PC-3 (cell line): ENCODE measurements around the gene SLC16A7. TPM values are rescaled to one million over a fixed set of nuclear protein-coding genes. Genes with fewer than 3 reads are reported as not detected.

Source experiments
- ATAC-seq: fragments of 200-7000 bp; cut with Tn5 transposase; 2 replicates; pipeline ENCODE4 v1.9.1; 2020; ENCODE audit warnings: mild to moderate bottlenecking, moderate library complexity
- BruUV-seq: library from RNA; stranded (reverse); fragments of 400-500 nt; replicated peaks from 2 replicates; lab custom pipeline; 2021; lab: Mats Ljungman, UMichigan
- CTCF ChIA-PET: fragments of 300-600 bp; sonication (Branson Sonifier 250); formaldehyde crosslinking; loops from one replicate; lab custom pipeline; 2022; ENCODE audit warnings: antibody characterized with exemption; lab: Charles Lee
- POLR2A ChIA-PET: fragments of 300-600 bp; sonication (Branson Sonifier 250); formaldehyde crosslinking; loops from one replicate; lab custom pipeline; 2022; ENCODE audit warnings: antibody characterized with exemption; ENCODE audit not compliant: unreplicated experiment; lab: Charles Lee
- DNase-seq: peaks from one replicate; pipeline ENCODE4 v3.0.0-alpha.2; 2015
- H2AFZ ChIP-seq: fragments of 300-600 bp; sonication (generic); 2 replicates; pipeline ENCODE4 v1.6.0; 2016; ENCODE audit warnings: antibody characterized with exemption, low read length
- H3F3A ChIP-seq: fragments of 300-600 bp; sonication (generic); one replicate; pipeline ENCODE4 v1.6.0; 2017; ENCODE audit warnings: antibody characterized with exemption, low read length, control low read depth, mild to moderate bottlenecking; ENCODE audit not compliant: unreplicated experiment
- H3K27ac ChIP-seq: fragments of 300-600 bp; sonication (generic); 2 replicates; pipeline ENCODE4 v1.5.1; 2016; ENCODE audit warnings: mild to moderate bottlenecking, low read length
- H3K27me3 ChIP-seq: fragments of 300-600 bp; sonication (generic); 2 replicates; pipeline ENCODE4 v1.6.1; 2016; ENCODE audit warnings: low read length, mixed read lengths
- H3K36me3 ChIP-seq: fragments of 300-600 bp; sonication (generic); 2 replicates; pipeline ENCODE4 v1.6.1; 2016; ENCODE audit warnings: low read depth, mixed run types, low read length, mixed read lengths
- H3K4me1 ChIP-seq: fragments of 300-600 bp; sonication (generic); 2 replicates; pipeline ENCODE4 v1.5.1; 2016; ENCODE audit warnings: low read length; ENCODE audit not compliant: insufficient read depth
- H3K4me2 ChIP-seq: fragments of 300-600 bp; sonication (generic); 2 replicates; pipeline ENCODE4 v1.6.0; 2016; ENCODE audit warnings: low read length
- H3K4me3 ChIP-seq: fragments of 300-600 bp; sonication (generic); 2 replicates; pipeline ENCODE4 v1.5.1; 2016; ENCODE audit warnings: mild to moderate bottlenecking, low read length, mixed read lengths
- H3K79me2 ChIP-seq: fragments of 300-600 bp; sonication (generic); 2 replicates; pipeline ENCODE4 v1.6.1; 2017; ENCODE audit warnings: low read length, mixed read lengths
- H3K9ac ChIP-seq: fragments of 300-600 bp; sonication (generic); 2 replicates; pipeline ENCODE4 v1.6.0; 2016; ENCODE audit warnings: mild to moderate bottlenecking, low read length
- H3K9me2 ChIP-seq: fragments of 300-600 bp; sonication (generic); replicated peaks from 2 replicates; pipeline ENCODE4 v1.6.1; 2016; ENCODE audit warnings: mixed run types, low read length, mixed read lengths
- H3K9me3 ChIP-seq: fragments of 300-600 bp; sonication (generic); 2 replicates; pipeline ENCODE4 v1.6.1; 2016; ENCODE audit warnings: low read length, mixed read lengths
- H4K20me1 ChIP-seq: fragments of 300-600 bp; sonication (generic); 2 replicates; pipeline ENCODE4 v1.6.1; 2016; ENCODE audit warnings: low read length, mixed read lengths
- CTCF ChIP-seq: fragments of 300-600 bp; sonication (generic); conservative IDR thresholded peaks from 2 replicates; pipeline ENCODE4 v1.5.1; 2017; ENCODE audit warnings: antibody characterized with exemption, low read depth, mild to moderate bottlenecking, low read length
- EZH2 ChIP-seq: fragments of 300-600 bp; sonication (generic); IDR thresholded peaks from one replicate; pipeline ENCODE4 v1.6.1; 2017; ENCODE audit warnings: antibody characterized with exemption, mild to moderate bottlenecking, low read length; ENCODE audit not compliant: unreplicated experiment
- EZH2phosphoT487 ChIP-seq: fragments of 300-600 bp; sonication (generic); IDR thresholded peaks from 2 replicates; pipeline ENCODE4 v1.6.1; 2018; ENCODE audit warnings: mild to moderate bottlenecking, antibody characterized with exemption, low read length, borderline replicate concordance
- intact Hi-C: fragments of 100-400 bp; cut with micrococcal nuclease; formaldehyde crosslinking; loops from 2 replicates; pipeline ENCODE4 v1.9.0; 2023
- total RNA-seq: library from RNA; depleted of rRNA; stranded (reverse); fragments of >200 nt; gene quantifications from 2 replicates; pipeline ENCODE4 v1.2.3, GENCODE V29; 2014

Gene SLC16A7
- total RNA-seq, 1 experiment from 2014 or later: 11.4 TPM

DNA sequence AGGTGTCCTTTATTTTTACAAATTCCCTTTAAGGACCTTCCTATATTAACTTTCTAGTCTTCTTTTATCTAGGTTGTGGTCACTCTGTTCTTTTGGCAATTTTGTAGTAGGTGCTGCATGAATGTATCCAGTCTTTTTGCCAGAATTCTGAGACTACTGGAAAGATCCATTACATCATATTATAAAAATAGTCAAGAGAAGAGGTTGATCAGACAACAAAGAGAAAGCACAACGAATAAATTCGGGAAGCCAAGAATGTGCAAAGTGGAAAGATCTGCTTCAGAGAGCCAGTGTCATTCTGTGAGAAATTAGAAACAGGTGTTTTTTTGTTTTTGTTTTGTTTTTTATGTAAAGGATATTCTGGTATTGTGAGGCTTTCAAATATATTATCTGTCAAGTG is 15.8 kb upstream of the SLC16A7 start:
- no peaks in the 10 kb centered on the region for H3K9me2 ChIP-seq
- no peaks in the 10 kb centered on the region for H3K4me1 ChIP-seq
- H3K79me2 ChIP-seq: no peaks in the 10 kb centered on the region
- no peak overlapping the region for H2AFZ ChIP-seq
- CTCF ChIA-PET: no interaction called here
- POLR2A ChIA-PET: no interaction called here
- no peaks in the 10 kb centered on the region for H3F3A ChIP-seq
- H3K27me3 ChIP-seq: 0 out of 2 replicates have a peak, but pooled peaks cover 3% of the 10 kb centered on the region
- no TSS peak for BruUV-seq
- no peak overlapping the region for H3K27ac ChIP-seq
- ATAC-seq (no peak), DNase-seq (no peak)
- no peak for TF ChIP-seq EZH2phosphoT487
- no peaks in the 10 kb centered on the region for H4K20me1 ChIP-seq
- H3K4me2 ChIP-seq: no peak overlapping the region
- no peaks in the 10 kb centered on the region for H3K36me3 ChIP-seq
- intact Hi-C loops: no loop called here
- H3K9ac ChIP-seq: no peak overlapping the region
- H3K9me3 ChIP-seq: no peaks in the 10 kb centered on the region
- H3K4me3 ChIP-seq: no peak overlapping the region

DNA sequence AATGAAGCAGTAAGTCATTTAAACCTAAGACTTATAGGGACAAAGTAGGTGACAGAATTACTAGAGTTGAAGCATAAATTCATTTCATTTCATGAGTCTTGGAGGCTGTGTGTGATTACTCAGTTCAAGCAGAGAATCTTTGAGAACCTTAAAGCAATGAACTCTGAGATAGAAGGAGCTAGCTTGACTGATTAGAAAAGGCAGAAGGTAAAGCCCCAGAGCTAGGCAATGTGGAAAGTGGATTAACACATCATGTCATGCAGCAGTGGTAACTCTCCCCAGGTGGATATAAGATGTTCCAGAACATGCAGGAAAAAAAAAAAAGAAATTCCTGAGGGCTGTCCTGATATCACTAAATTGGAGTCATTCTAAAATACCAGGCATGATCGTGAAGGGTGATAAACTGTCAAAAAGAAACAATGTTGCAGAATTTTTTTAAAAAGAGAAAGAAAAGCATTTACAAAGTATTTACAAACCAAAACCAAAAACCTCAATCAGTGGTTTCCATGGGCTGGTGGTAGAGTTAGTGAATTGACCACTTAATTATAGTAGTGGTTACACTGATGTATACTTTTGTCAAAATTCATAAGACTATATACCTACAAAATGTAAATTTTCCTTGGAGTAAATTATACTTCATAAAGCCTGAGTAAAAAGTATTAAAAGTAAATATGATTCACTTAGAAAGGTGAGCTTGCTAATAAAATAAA is 12.7 kb upstream of the SLC16A7 start:
- Histone ChIP-seq H3K9me2 (no peaks in the 10 kb centered on the region), H3F3A (no peaks in the 10 kb centered on the region), H3K4me3 (no peak overlapping the region), H3K79me2 (no peaks in the 10 kb centered on the region), H3K4me1 (no peaks in the 10 kb centered on the region), H3K27me3 (0 out of 2 replicates have a peak, but pooled peaks cover 3% of the 10 kb centered on the region), H3K9me3 (no peaks in the 10 kb centered on the region), H3K36me3 (no peaks in the 10 kb centered on the region), H3K4me2 (no peak overlapping the region), H4K20me1 (no peaks in the 10 kb centered on the region), H3K27ac (no peak overlapping the region), H3K9ac (no peak overlapping the region), H2AFZ (no peak overlapping the region)
- POLR2A ChIA-PET: no interaction called here
- BruUV-seq: no TSS peak
- TF ChIP-seq EZH2phosphoT487: no peak
- TF ChIP-seq EZH2: no peak
- no peak for TF ChIP-seq CTCF
- CTCF ChIA-PET: no interaction called here
- DNase-seq: no peak
- intact Hi-C loops: no loop called here
- no peak for ATAC-seq

DNA sequence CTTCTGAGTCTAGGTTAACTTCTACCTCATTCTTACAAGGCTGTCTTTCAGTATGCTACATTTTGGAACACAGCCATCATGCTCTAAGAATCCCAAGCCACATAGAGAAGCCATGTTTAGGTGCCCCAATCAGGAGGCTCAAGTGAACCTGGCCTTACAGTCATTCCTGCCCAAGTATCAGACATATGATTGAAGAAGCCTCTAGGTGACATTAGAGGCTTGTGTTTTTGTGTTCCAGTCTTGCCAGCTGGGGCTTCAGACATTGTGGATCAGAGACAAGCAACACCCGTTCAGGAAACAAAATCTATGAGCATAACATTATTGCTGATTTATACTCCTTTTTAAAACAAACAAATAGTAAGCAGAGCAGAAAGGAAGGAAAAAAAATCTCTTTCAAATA is 8.1 kb upstream of the SLC16A7 start:
- no peak for ATAC-seq
- CTCF ChIA-PET: no interaction called here
- H3K4me2 ChIP-seq: no peak overlapping the region

More for the DNA sequence above, 8.1 kb upstream of the SLC16A7 start:
- Histone ChIP-seq H3K27ac (no peak overlapping the region), H3K9ac (no peak overlapping the region), H3K27me3 (no peaks in the 10 kb centered on the region), H3K9me3 (no peaks in the 10 kb centered on the region), H2AFZ (no peak overlapping the region), H3K4me3 (no peak overlapping the region), H4K20me1 (no peaks in the 10 kb centered on the region), H3F3A (no peaks in the 10 kb centered on the region), H3K36me3 (no peaks in the 10 kb centered on the region), H3K9me2 (no peaks in the 10 kb centered on the region), H3K79me2 (no peaks in the 10 kb centered on the region), H3K4me1 (no peaks in the 10 kb centered on the region)
- DNase-seq: no peak
- intact Hi-C loops: no loop called here
- no TSS peak for BruUV-seq
- no peak for TF ChIP-seq EZH2
- TF ChIP-seq EZH2phosphoT487: no peak
- POLR2A ChIA-PET: no interaction called here
